Neutrophil (primary cell): ENCODE results near the gene MYO5B.

ENCODE experiments used
- H3K27ac ChIP-seq: fragments of 200-600 bp; sonication (generic); 2 replicates; pipeline ENCODE4 v1.5.1; 2016; ENCODE audit warnings: mild to moderate bottlenecking, moderate library complexity
- H3K27me3 ChIP-seq: fragments of 200-600 bp; sonication (generic); 2 replicates; pipeline ENCODE4 v1.6.0; 2016; ENCODE audit warnings: mild to moderate bottlenecking
- H3K36me3 ChIP-seq: fragments of 200-600 bp; sonication (generic); 2 replicates; pipeline ENCODE4 v1.5.1; 2017
- H3K4me1 ChIP-seq, 2 experiments: fragments of 200-600 bp in 1 of 2; sonication (generic) in 1 of 2; 1 replicate in 1 of 2; 2 replicates in 1 of 2; pipeline versions ENCODE4 v1.5.1 to v1.6.1; 2013 to 2016; ENCODE audit warnings: low read depth in 1 of 2, low read length in 1 of 2, mild to moderate bottlenecking in 1 of 2, moderate library complexity in 1 of 2; ENCODE audit not compliant: control insufficient read depth in 1 of 2, insufficient read depth in 1 of 2
- H3K4me3 ChIP-seq, 2 experiments: fragments of 200-600 bp in 1 of 2; sonication (generic) in 1 of 2; 1 replicate in 1 of 2; 2 replicates in 1 of 2; pipeline ENCODE4 v1.5.1; 2013 to 2016; ENCODE audit warnings: low read depth in 1 of 2, low read length in 1 of 2, mild to moderate bottlenecking in 1 of 2, moderate library complexity in 1 of 2
- H3K9me3 ChIP-seq: fragments of 200-600 bp; sonication (generic); 2 replicates; pipeline ENCODE4 v1.5.1; 2016
- CTCF ChIP-seq: fragments of 200-600 bp; sonication (generic); IDR thresholded peaks from 2 replicates; pipeline ENCODE4 v1.5.1; 2016; ENCODE audit warnings: antibody characterized with exemption

MYO5B gene

GRCh38 chr18:49921318-49921985 lies 273.5 kb downstream of the MYO5B start:
- no peak overlapping the region for H3K4me3 ChIP-seq
- no peaks in the 10 kb centered on the region for H3K4me1 ChIP-seq
- H3K9me3 ChIP-seq = no peaks in the 10 kb centered on the region
- H3K36me3 ChIP-seq = no peaks in the 10 kb centered on the region
- no peak for TF ChIP-seq CTCF
- no peak overlapping the region for H3K27ac ChIP-seq
- H3K27me3 ChIP-seq = peaks cover 47% of the 10 kb centered on the region

- H3K4me3 ChIP-seq = no peak overlapping the region
- H3K27me3 ChIP-seq = peaks cover 47% of the 10 kb centered on the region
- no peaks in the 10 kb centered on the region for H3K36me3 ChIP-seq
Measured at GRCh38 chr18:49920731-49921130, 274.2 kb downstream of the MYO5B start.

GRCh38 chr18:49917742-49918141 lies 277.2 kb downstream of the MYO5B start:
- Histone ChIP-seq H3K9me3 (no peaks in the 10 kb centered on the region), H3K27ac (no peak overlapping the region), H3K36me3 (no peaks in the 10 kb centered on the region), H3K4me3 (no peak overlapping the region), H3K4me1 (no peaks in the 10 kb centered on the region), H3K27me3 (peaks cover 42% of the 10 kb centered on the region)
- TF ChIP-seq CTCF = no peak

More at GRCh38 chr18:49920731-49921130, 274.2 kb downstream of the MYO5B start:
- Histone ChIP-seq H3K27ac (no peak overlapping the region), H3K9me3 (no peaks in the 10 kb centered on the region), H3K4me1 (no peaks in the 10 kb centered on the region)
- no peak for TF ChIP-seq CTCF

GRCh38 chr18:49915352-49915751 lies 279.6 kb downstream of the MYO5B start:
- H3K4me1 ChIP-seq = no peaks in the 10 kb centered on the region
- H3K36me3 ChIP-seq = no peaks in the 10 kb centered on the region
- H3K9me3 ChIP-seq = no peaks in the 10 kb centered on the region

GRCh38 chr18:49913221-49913620 lies 281.7 kb downstream of the MYO5B start:
- Histone ChIP-seq H3K4me1 (no peaks in the 10 kb centered on the region), H3K27ac (no peak overlapping the region), H3K4me3 (no peak overlapping the region), H3K9me3 (no peaks in the 10 kb centered on the region), H3K27me3 (peaks cover under 1% of the 10 kb centered on the region), H3K36me3 (no peaks in the 10 kb centered on the region)
- TF ChIP-seq CTCF = no peak

More at GRCh38 chr18:49915352-49915751, 279.6 kb downstream of the MYO5B start:
- peaks cover 18% of the 10 kb centered on the region for H3K27me3 ChIP-seq
- no peak for TF ChIP-seq CTCF
- no peak overlapping the region for H3K27ac ChIP-seq
- no peak overlapping the region for H3K4me3 ChIP-seq
